ENCODE measurements around the gene PDLIM1. TPM values are rescaled to one million over a fixed set of nuclear protein-coding genes. Genes with fewer than 3 reads are reported as not detected.

PDLIM1 gene
- total and polyA plus RNA-seq, 2 of the 13 experiments (the other 11 are each of a cell fraction or from before 2014, with no cell fraction given) = 119 to 123 TPM

DNA sequence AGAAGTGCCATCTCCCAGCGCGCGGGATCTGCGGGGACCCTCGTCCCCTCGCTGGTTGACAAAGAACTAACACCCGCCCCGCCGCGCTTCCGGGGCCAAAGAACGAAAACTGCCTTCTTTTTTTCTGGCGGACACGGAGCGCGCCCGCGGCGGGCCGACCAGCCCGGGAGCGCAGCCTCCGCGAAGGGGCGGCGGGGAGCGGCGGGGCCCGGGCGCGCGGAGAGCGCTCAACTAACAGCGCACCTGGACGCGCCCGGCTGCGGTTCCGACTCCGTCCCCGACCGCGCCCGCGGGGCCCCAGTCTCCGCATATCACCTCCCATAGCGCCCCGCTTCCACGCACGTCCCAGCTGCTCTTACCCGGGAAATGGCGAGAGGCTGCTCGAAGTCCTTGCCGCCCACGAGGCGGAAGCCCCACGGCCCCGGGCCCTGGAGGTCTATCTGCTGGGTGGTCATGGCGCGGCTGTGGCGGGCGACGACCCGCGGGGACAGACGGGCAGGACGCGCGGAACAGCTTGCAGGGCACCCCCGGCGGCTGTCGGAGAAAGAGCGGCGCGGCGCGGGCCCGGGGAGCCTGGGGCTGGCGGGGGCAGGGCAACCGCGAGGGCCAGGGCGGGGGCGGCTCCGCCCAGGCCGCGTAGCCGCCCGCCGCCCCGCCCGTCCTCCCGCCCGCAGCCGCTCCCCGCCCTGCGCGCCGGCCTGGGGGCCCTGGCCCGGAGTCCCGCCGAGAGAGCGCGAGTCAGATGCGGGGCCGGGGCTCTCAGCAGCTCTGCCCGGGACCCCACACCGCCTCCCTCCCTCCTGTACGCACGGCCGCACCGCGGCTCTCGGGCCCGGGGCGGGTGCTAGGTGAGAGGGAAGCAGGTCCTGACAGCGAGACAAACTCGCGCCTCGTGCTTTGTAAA lies at the start of gene PDLIM1 (continued):
- TF ChIP-seq HCFC1 (IDR thresholded peaks at IDR 0.05; ENCODE audit: low read depth, low read length) (no peak), ZC3H4 (CRISPR knock-in tag; IDR thresholded peaks at IDR 0.05; ENCODE audit: borderline replicate concordance) (no peak), SOX5 (CRISPR knock-in tag; IDR thresholded peaks at IDR 0.05; ENCODE audit: borderline replicate concordance) (0 out of 2 replicates have a peak, but pooled peaks have one; percentile 17), STAG1 (CRISPR knock-in tag; IDR thresholded peaks at IDR 0.05) (no peak), ZUFSP (CRISPR knock-in tag; IDR thresholded peaks at IDR 0.05; ENCODE audit: borderline replicate concordance) (no peak), IKZF1 (IDR thresholded peaks at IDR 0.05) (no peak), EED (CRISPR knock-in tag; IDR thresholded peaks at IDR 0.05) (peak; percentile 28; the same call in 1 of the 2 replicates), RCOR2 (CRISPR knock-in tag; IDR thresholded peaks at IDR 0.05) (no peak), DNMT3B (CRISPR knock-in tag; conservative IDR thresholded peaks at IDR 0.05) (no peak), HIC2 (CRISPR knock-in tag; IDR thresholded peaks at IDR 0.05; ENCODE audit: low read depth) (no peak), ZNF326 (CRISPR knock-in tag; IDR thresholded peaks at IDR 0.05; ENCODE audit: borderline replicate concordance) (no peak), KLF13 (CRISPR knock-in tag; IDR thresholded peaks at IDR 0.05) (no peak), PHF21A (CRISPR knock-in tag; IDR thresholded peaks at IDR 0.05) (no peak), ZNF552 (CRISPR knock-in tag; IDR thresholded peaks at IDR 0.05; ENCODE audit: borderline replicate concordance) (no peak), ZSCAN25 (CRISPR knock-in tag; IDR thresholded peaks at IDR 0.05) (no peak), ZNF10 (CRISPR knock-in tag; IDR thresholded peaks at IDR 0.05; ENCODE audit: borderline replicate concordance, low read depth) (no peak), SYNCRIP (IDR thresholded peaks at IDR 0.05; ENCODE audit: insufficient read depth, low read depth, low read length) (no peak), RAD51 (IDR thresholded peaks at IDR 0.05; ENCODE audit: borderline replicate concordance) (no peak), TOPORS (CRISPR knock-in tag; IDR thresholded peaks at IDR 0.05) (0 out of 2 replicates have a peak, but pooled peaks have one; percentile 53), U2AF2 (IDR thresholded peaks at IDR 0.05; ENCODE audit: low read depth, low read length) (no peak), ZNF501 (CRISPR knock-in tag; IDR thresholded peaks at IDR 0.05) (peak; percentile 40; the same call in 1 of the 2 replicates), CHD2 (IDR thresholded peaks at IDR 0.05; ENCODE audit: low read depth, low read length) (no peak)
- TF ChIP-seq, protein P1, sequence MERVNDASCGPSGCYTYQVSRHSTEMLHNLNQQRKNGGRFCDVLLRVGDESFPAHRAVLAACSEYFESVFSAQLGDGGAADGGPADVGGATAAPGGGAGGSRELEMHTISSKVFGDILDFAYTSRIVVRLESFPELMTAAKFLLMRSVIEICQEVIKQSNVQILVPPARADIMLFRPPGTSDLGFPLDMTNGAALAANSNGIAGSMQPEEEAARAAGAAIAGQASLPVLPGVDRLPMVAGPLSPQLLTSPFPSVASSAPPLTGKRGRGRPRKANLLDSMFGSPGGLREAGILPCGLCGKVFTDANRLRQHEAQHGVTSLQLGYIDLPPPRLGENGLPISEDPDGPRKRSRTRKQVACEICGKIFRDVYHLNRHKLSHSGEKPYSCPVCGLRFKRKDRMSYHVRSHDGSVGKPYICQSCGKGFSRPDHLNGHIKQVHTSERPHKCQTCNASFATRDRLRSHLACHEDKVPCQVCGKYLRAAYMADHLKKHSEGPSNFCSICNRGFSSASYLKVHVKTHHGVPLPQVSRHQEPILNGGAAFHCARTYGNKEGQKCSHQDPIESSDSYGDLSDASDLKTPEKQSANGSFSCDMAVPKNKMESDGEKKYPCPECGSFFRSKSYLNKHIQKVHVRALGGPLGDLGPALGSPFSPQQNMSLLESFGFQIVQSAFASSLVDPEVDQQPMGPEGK (CRISPR knock-in tag; IDR thresholded peaks at IDR 0.05) = peak; percentile 89
- TF ChIP-seq, protein P2, sequence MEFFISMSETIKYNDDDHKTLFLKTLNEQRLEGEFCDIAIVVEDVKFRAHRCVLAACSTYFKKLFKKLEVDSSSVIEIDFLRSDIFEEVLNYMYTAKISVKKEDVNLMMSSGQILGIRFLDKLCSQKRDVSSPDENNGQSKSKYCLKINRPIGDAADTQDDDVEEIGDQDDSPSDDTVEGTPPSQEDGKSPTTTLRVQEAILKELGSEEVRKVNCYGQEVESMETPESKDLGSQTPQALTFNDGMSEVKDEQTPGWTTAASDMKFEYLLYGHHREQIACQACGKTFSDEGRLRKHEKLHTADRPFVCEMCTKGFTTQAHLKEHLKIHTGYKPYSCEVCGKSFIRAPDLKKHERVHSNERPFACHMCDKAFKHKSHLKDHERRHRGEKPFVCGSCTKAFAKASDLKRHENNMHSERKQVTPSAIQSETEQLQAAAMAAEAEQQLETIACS (CRISPR knock-in tag; IDR thresholded peaks at IDR 0.05) = peak; percentile 44; the same call in 1 of the 2 replicates
